Cardiac muscle cell (in vitro differentiated cells and primary cell): ENCODE results near the gene DDX42. TPM values are rescaled to one million over a fixed set of nuclear protein-coding genes. Genes with fewer than 3 reads are reported as not detected.

Experiments
- DNase-seq, 2 donors: peaks; one replicate each; pipeline versions ENCODE4 v3.0.0 to v3.0.0-alpha.2; 2010 to 2017; ENCODE audit warnings: low read depth in 1 of 2, low spot score in 1 of 2
- H3K27ac ChIP-seq: fragments of 200-600 bp; sonication (generic); 2 replicates; pipeline ENCODE4 v1.5.1; 2016
- H3K27me3 ChIP-seq: fragments of 200-600 bp; sonication (generic); 2 replicates; pipeline ENCODE4 v1.6.0; 2016; ENCODE audit warnings: control low read depth
- H3K36me3 ChIP-seq: fragments of 200-600 bp; sonication (generic); 2 replicates; pipeline ENCODE4 v1.5.1; 2016; ENCODE audit warnings: control low read depth
- H3K4me1 ChIP-seq: fragments of 200-600 bp; sonication (generic); 2 replicates; pipeline ENCODE4 v1.8.1; 2017; ENCODE audit warnings: low read depth, mild to moderate bottlenecking, mixed run types
- H3K4me3 ChIP-seq: fragments of 200-600 bp; sonication (generic); 2 replicates; pipeline ENCODE4 v1.5.1; 2016; ENCODE audit warnings: mild to moderate bottlenecking
- H3K9me3 ChIP-seq: fragments of 200-600 bp; sonication (generic); 2 replicates; pipeline ENCODE4 v1.5.1; 2017; ENCODE audit warnings: low read depth, mild to moderate bottlenecking, control low read depth
- polyA plus RNA-seq: library from polyadenylated mRNA; unstranded; fragments of >200 nt; fragmentation: Nextera tagmentation; extraction: Ambion mirVana; gene quantifications from 2 replicates; pipeline ENCODE4 v1.2.1, GENCODE V29; 2016
- total RNA-seq: library from RNA; depleted of rRNA; stranded (reverse); fragments of >200 nt; gene quantifications from 2 replicates; pipeline ENCODE4 v1.2.3, GENCODE V29; 2016
- TF ChIP-seq, protein P1 (sequence below): IDR thresholded peaks from 2 replicates; pipeline ENCODE4 v1.5.1; 2012; ENCODE audit warnings: low read depth, mild to moderate bottlenecking, low read length

Gene DDX42
- total and polyA plus RNA-seq, 2 experiments from 2014 or later: 58.1 to 91.0 TPM

DNA sequence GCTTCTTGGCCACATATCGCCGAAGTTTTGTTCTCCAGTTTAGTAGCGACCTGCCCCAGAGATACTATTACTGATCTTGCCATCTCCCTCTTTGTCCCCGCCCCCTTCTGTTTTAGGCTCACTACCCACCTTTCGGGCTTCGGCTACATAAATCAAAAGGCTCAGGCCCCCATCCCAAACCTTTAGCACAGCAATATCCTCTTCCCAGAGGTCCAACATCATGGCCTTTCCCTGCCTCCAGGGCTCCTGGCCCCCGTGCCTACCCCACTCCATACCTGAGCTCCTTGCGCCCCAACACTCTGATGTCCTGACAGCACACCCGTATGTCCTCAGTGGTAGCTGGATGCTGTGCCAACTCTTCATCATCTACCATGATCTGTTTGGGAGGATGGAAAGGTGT, 50.4 kb downstream of the DDX42 start:
- Histone ChIP-seq H3K27me3 (no peaks in the 10 kb centered on the region), H3K9me3 (no peaks in the 10 kb centered on the region), H3K27ac (no peak overlapping the region), H3K4me1 (peaks cover 8% of the 10 kb centered on the region), H3K36me3 (peaks cover 43% of the 10 kb centered on the region), H3K4me3 (no peak overlapping the region)
- no peak for DNase-seq
- TF ChIP-seq, protein P1, sequence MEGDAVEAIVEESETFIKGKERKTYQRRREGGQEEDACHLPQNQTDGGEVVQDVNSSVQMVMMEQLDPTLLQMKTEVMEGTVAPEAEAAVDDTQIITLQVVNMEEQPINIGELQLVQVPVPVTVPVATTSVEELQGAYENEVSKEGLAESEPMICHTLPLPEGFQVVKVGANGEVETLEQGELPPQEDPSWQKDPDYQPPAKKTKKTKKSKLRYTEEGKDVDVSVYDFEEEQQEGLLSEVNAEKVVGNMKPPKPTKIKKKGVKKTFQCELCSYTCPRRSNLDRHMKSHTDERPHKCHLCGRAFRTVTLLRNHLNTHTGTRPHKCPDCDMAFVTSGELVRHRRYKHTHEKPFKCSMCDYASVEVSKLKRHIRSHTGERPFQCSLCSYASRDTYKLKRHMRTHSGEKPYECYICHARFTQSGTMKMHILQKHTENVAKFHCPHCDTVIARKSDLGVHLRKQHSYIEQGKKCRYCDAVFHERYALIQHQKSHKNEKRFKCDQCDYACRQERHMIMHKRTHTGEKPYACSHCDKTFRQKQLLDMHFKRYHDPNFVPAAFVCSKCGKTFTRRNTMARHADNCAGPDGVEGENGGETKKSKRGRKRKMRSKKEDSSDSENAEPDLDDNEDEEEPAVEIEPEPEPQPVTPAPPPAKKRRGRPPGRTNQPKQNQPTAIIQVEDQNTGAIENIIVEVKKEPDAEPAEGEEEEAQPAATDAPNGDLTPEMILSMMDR: no peak

DNA sequence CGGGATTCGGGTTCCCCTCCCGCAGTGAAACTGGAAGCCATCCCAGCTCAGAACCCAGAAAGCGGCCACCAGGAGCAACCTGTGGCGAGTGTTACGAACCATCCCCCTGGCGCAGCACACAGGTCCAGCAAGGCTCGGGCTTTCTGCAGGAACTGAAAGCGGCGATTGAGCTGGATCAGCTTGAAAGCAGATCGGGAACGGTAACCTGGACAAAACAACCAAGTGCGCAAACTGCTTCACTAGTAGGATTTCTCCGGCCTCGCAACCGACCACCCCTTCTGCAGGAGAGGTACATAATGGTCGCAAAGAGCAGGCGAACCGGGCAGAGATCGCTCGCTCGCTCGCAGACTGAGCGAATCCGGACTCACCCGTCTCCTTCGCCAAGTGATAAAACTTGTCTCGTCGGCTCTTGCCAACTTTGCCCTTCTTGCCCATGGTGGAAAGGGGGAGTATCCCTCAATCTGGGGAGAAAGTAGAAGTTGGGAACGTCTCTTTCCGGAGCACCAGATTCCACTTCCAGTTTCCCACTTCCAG, 52.6 kb downstream of the DDX42 start:
- peak overlapping the region; percentile 97 for H3K27ac ChIP-seq
- no peaks in the 10 kb centered on the region for H3K9me3 ChIP-seq
- H3K4me1 ChIP-seq: peaks cover 8% of the 10 kb centered on the region
- H3K4me3 ChIP-seq: peak overlapping the region; percentile 72
- TF ChIP-seq, protein P1: no peak
- H3K36me3 ChIP-seq: peaks cover 44% of the 10 kb centered on the region
- H3K27me3 ChIP-seq: no peaks in the 10 kb centered on the region
- peak in 1 of 2 donors; percentile 48 for DNase-seq

DNA sequence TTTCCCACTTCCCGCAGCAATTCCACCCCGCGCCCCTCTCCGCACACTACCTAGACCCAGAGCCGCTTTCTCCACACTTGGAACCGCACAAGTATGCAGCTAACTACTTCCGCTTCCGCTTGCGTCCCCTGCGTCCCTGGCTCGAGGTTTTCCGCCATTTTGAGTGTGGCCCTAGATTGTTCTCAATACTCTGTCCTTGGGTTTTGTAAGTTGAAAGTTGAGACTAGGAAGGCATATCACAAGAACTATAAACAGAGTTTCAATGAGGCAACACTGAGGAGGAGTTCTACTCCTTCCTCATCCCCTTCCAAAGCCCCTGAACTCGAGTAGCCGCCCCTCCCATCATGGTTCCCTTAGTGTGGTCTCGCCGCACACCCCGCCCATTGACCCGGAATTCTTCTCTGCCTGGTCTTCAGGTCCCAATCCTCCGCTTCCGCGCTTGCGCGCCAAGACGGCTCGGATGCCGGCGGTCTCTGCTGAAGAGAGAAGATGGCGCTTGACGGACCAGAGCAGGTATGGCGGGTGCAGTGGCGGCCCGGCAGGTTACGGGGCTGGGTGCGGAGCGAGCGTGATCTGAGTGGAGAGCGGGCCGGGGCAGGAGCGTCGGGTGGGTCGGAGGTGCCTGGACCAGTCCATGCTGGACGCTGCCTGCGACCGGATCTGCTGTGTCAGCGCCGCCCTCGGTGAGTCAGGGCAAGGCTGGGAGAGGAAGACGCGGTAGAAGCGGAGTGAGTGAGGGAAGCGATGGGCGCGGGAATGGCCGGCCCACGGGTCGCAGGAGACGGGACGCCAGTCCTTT, 53.2 kb downstream of the DDX42 start, which contains the start of the genes FTSJ3 and PSMC5:
Gene FTSJ3, minus strand, starts transcription at position 662 of the 799 bp plus-strand sequence. CDS start 761 bp downstream, outside the sequence.
Gene PSMC5, plus strand, starts transcription at position 430 of the 799 bp plus-strand sequence. Its CDS starts 60 bp downstream, at position 490.
- peak within 1 kb of the TSS; percentile 97 for H3K27ac ChIP-seq
- no peaks in the 10 kb centered on the region for H3K27me3 ChIP-seq
- peaks cover 8% of the 10 kb centered on the region for H3K4me1 ChIP-seq
- H3K36me3 ChIP-seq: peaks cover 40% of the 10 kb centered on the region
- H3K4me3 ChIP-seq: peak within 1 kb of the TSS; percentile 72
- no peaks in the 10 kb centered on the region for H3K9me3 ChIP-seq
- TF ChIP-seq, protein P1: peak; percentile 55
- DNase-seq: peak; percentile 96

DNA sequence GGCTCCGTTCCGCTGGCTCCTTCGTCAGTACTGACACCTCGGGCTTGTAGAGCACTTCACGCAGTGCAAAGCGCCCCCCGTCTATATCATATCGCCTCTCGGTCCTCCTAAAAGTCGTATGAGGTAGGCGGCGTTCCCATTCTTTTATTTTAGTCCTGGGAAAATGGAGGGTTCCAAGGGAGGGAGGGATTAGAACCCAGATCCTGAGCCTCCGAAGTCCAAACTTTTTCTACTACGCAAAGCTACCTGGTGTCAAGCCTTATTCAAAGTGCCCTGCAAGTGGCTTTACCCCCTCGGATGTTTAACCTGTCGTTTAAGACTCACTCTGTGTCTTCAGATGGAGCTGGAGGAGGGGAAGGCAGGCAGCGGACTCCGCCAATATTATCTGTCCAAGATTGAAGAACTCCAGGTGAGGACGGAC, 53.8 kb downstream of the DDX42 start:
- Histone ChIP-seq H3K9me3 (no peaks in the 10 kb centered on the region), H3K4me3 (peak overlapping the region; percentile 72), H3K27ac (peak overlapping the region; percentile 97), H3K27me3 (no peaks in the 10 kb centered on the region), H3K4me1 (peaks cover 8% of the 10 kb centered on the region), H3K36me3 (peaks cover 34% of the 10 kb centered on the region)
- TF ChIP-seq, protein P1: no peak
- DNase-seq: no peak

DNA sequence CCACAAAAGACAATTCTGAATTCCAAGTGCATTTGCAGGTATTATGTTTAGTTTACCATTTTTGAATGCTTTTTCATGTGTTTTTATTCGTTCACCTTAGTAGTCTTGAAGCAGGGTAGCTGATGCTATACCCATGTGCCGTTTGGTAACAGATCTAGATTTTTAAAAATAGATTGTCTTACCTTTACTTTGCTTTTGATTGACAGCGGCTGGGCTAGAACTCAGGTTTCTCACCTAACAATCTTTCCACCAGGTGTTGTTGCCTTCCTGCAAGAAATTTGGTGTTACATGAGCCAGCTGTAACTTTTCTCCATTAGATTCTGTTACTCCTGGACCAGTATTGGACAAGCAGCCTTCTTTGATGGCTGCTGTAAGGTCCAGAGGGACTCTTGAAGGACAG, 55.0 kb downstream of the DDX42 start:
- no peak overlapping the region for H3K4me3 ChIP-seq
- H3K9me3 ChIP-seq: no peaks in the 10 kb centered on the region
- no peaks in the 10 kb centered on the region for H3K27me3 ChIP-seq
- TF ChIP-seq, protein P1: no peak
- peaks cover 8% of the 10 kb centered on the region for H3K4me1 ChIP-seq
- no peak for DNase-seq
- H3K36me3 ChIP-seq: peaks cover 40% of the 10 kb centered on the region
- no peak overlapping the region for H3K27ac ChIP-seq
